ENCODE data around the gene ODF4. TPM values are rescaled to one million over a fixed set of nuclear protein-coding genes. Genes with fewer than 3 reads are reported as not detected.
"Not testable (repeated sequence)": the region's sequence is repeated elsewhere in the genome, so short reads cannot be mapped to it uniquely, and the experiment has no call there.

ODF4 gene
- total RNA-seq, 3 donors from 2014 or later (not counting 1 experiment from before 2014, with no cell fraction given), result not detected

DNA sequence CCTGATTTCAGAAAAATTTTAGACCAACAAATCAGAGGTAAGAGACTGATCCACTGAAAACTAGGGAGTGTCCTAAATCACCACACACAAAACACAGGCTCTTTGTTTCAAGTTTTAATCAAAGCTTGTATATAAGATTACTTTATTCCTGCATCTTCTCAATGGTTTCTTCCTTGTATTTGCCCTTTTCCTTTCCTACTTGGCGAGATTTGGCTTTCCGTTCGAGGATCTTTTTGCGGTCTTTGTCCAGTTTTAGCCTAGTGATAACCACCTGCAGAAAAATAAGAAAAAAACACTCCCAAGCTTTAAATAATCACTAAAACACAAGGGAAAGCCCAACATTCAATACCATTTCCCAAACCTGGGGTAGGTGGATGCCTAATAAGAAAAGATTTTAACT lies 37.8 kb downstream of the ODF4 start:
- no peaks in the 10 kb centered on the region for H3K9me3 Mint-ChIP-seq
- DNase-seq (no peak), ATAC-seq (no peak)
- H3K27me3 ChIP-seq (ENCODE audit: control insufficient read depth, insufficient read depth, low read length), result no peaks in the 10 kb centered on the region
- WGBS (ENCODE audit: insufficient coverage), result 100% methylated on average over 4 of the region's 4 CpGs
- H3K27ac Mint-ChIP-seq, result peak overlapping the region; percentile 79 to 84
- no peak for TF ChIP-seq CTCF (IDR thresholded peaks at IDR 0.05)
- H3K36me3 ChIP-seq (ENCODE audit: control insufficient read depth, insufficient read depth, low read length), result peaks cover 48% of the 10 kb centered on the region
- H3K4me1 ChIP-seq (ENCODE audit: control insufficient read depth, insufficient read depth, low read length), result peaks cover 34% of the 10 kb centered on the region
- H3K4me3 ChIP-seq (ENCODE audit: low read length), result no peak overlapping the region
- H3K4me3 Mint-ChIP-seq, result peak overlapping the region; percentile 69
- H3K27ac ChIP-seq (ENCODE audit: low read length), result no peak overlapping the region
- H3K36me3 Mint-ChIP-seq, result peaks cover 8% of the 10 kb centered on the region
- peaks cover 43% of the 10 kb centered on the region in 2 donors for H3K4me1 Mint-ChIP-seq
- no peaks in the 10 kb centered on the region for H3K27me3 Mint-ChIP-seq (ENCODE audit: low read depth in 2 of 2)
- intact Hi-C loops (cut with micrococcal nuclease), result no loop called here
- no peaks in the 10 kb centered on the region for H3K9me3 ChIP-seq (ENCODE audit: control insufficient read depth, insufficient read depth, low read length)

DNA sequence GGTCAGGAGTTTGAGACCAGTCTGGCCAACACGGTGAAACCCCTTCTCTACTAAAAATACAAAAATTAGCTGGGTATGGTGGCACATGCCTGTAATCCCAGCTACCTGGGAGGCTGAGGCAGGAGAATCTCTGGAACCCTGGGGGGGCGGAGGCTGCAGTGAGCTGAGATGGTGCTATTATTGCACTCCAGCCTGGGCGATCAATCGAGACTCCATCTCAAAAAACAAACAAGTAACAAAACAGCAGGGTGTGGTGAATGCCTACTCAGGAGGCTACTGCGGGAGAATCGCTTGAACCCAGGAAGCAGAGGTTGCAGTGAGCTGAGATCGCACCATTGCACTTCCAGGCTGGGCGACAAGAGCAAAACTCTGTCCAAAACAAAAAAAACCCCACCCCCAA lies 38.5 kb downstream of the ODF4 start:
- H3K9me3 Mint-ChIP-seq; ATAC-seq; intact Hi-C loops (cut with micrococcal nuclease); H3K27me3 Mint-ChIP-seq (ENCODE audit: low read depth in 2 of 2); DNase-seq; H3K27ac ChIP-seq (ENCODE audit: low read length); H3K9me3 ChIP-seq (ENCODE audit: control insufficient read depth, insufficient read depth, low read length); H3K27me3 ChIP-seq (ENCODE audit: control insufficient read depth, insufficient read depth, low read length); H3K4me3 ChIP-seq (ENCODE audit: low read length): not testable (repeated sequence)
- Mint-ChIP-seq H3K4me3 (peak overlapping the region; percentile 69), H3K36me3 (peaks cover 14% of the 10 kb centered on the region), H3K27ac (peak overlapping the region in 1 of 2 donors; percentile 79), H3K4me1 (peaks cover 49 to 50% of the 10 kb centered on the region in 2 donors)
- 88% methylated on average over 8 of the region's 8 CpGs for WGBS (ENCODE audit: insufficient coverage)
- H3K4me1 ChIP-seq (ENCODE audit: control insufficient read depth, insufficient read depth, low read length), result peaks cover 34% of the 10 kb centered on the region
- peaks cover 48% of the 10 kb centered on the region for H3K36me3 ChIP-seq (ENCODE audit: control insufficient read depth, insufficient read depth, low read length)

GRCh38 chr17:8380049-8380448 lies 40.4 kb downstream of the ODF4 start:
- DNase-seq (no peak), ATAC-seq (no peak)
- intact Hi-C loops (cut with micrococcal nuclease), result loop anchor here (5.0 to 10.0 kb wide), 2 partner anchors 57 to 365 kb away; partner anchors contain the start of genes CCDC42 and NDEL1
- Mint-ChIP-seq H3K9me3 (no peaks in the 10 kb centered on the region), H3K27me3 (ENCODE audit: low read depth in 2 of 2) (no peaks in the 10 kb centered on the region), H3K36me3 (peaks cover 14% of the 10 kb centered on the region), H3K4me1 (peaks cover 62 to 63% of the 10 kb centered on the region in 2 donors), H3K4me3 (peak overlapping the region; percentile 50), H3K27ac (no peak overlapping the region)
- Histone ChIP-seq H3K9me3 (ENCODE audit: control insufficient read depth, insufficient read depth, low read length) (no peaks in the 10 kb centered on the region), H3K36me3 (ENCODE audit: control insufficient read depth, insufficient read depth, low read length) (peaks cover 48% of the 10 kb centered on the region), H3K27ac (ENCODE audit: low read length) (no peak overlapping the region), H3K4me1 (ENCODE audit: control insufficient read depth, insufficient read depth, low read length) (peaks cover 44% of the 10 kb centered on the region), H3K27me3 (ENCODE audit: control insufficient read depth, insufficient read depth, low read length) (no peaks in the 10 kb centered on the region), H3K4me3 (ENCODE audit: low read length) (no peak overlapping the region)
- 84% methylated on average over 2 of the region's 3 CpGs for WGBS (ENCODE audit: insufficient coverage)
- TF ChIP-seq CTCF (IDR thresholded peaks at IDR 0.05), result no peak

GRCh38 chr17:8382052-8382879 lies 42.6 kb downstream of the ODF4 start:
- intact Hi-C loops (cut with micrococcal nuclease), result loop anchor here (5.0 to 10.0 kb wide), 2 partner anchors 55 to 363 kb away; partner anchors contain the start of genes CCDC42 and NDEL1
- H3K4me3 Mint-ChIP-seq, result peak overlapping the region; percentile 99
- TF ChIP-seq CTCF (IDR thresholded peaks at IDR 0.05), result no peak
- peaks cover 0 to 4% of the 10 kb centered on the region in 2 donors for H3K27me3 Mint-ChIP-seq (ENCODE audit: low read depth in 2 of 2)
- H3K27ac Mint-ChIP-seq, result peak overlapping the region; percentile 89 to 98
- Histone ChIP-seq H3K36me3 (ENCODE audit: control insufficient read depth, insufficient read depth, low read length) (peaks cover 43% of the 10 kb centered on the region), H3K27me3 (ENCODE audit: control insufficient read depth, insufficient read depth, low read length) (no peaks in the 10 kb centered on the region), H3K4me1 (ENCODE audit: control insufficient read depth, insufficient read depth, low read length) (peaks cover 33% of the 10 kb centered on the region), H3K4me3 (ENCODE audit: low read length) (peak overlapping the region; percentile 56), H3K9me3 (ENCODE audit: control insufficient read depth, insufficient read depth, low read length) (no peaks in the 10 kb centered on the region), H3K27ac (ENCODE audit: low read length) (peak overlapping the region; percentile 46)
- ATAC-seq, result no peak
- peak in 1 of 2 donors; percentile 41 for DNase-seq
- peaks cover 50 to 57% of the 10 kb centered on the region in 2 donors for H3K4me1 Mint-ChIP-seq
- 19% methylated on average over 24 of the region's 27 CpGs for WGBS (ENCODE audit: insufficient coverage)
- H3K36me3 Mint-ChIP-seq, result peaks cover 14% of the 10 kb centered on the region
- H3K9me3 Mint-ChIP-seq, result no peaks in the 10 kb centered on the region
